GM21360 (cell line): ENCODE measurements around the gene DAP.
"Not testable (repeated sequence)": the region's sequence is repeated elsewhere in the genome, so short reads cannot be mapped to it uniquely, and the experiment has no call there.

Source experiments
- ATAC-seq: cut with Tn5 transposase; IDR thresholded peaks from one replicate; pipeline ENCODE4 v1.9.1; 2021; ENCODE audit warnings: mild to moderate bottlenecking, moderate library complexity; ENCODE audit not compliant: unreplicated experiment

DAP gene

GRCh38 chr5:10658265-10658664 lies 102.8 kb downstream of the DAP start:
- no peak for ATAC-seq

- no peak for ATAC-seq
Observed at GRCh38 chr5:10655972-10656830, 104.8 kb downstream of the DAP start.

GRCh38 chr5:10655161-10655971 lies 105.7 kb downstream of the DAP start:
- ATAC-seq: no peak

GRCh38 chr5:10654566-10654965 lies 106.5 kb downstream of the DAP start:
- ATAC-seq: no peak

- ATAC-seq: no peak
Observed at GRCh38 chr5:10653751-10654400, 107.2 kb downstream of the DAP start.

- no peak for ATAC-seq
Observed at GRCh38 chr5:10653043-10653442, 108.0 kb downstream of the DAP start.

GRCh38 chr5:10652606-10653005 lies 108.4 kb downstream of the DAP start:
- no peak for ATAC-seq

- no peak for ATAC-seq
Observed at GRCh38 chr5:10652151-10652550, 108.9 kb downstream of the DAP start.

- ATAC-seq: no peak
Observed at GRCh38 chr5:10649666-10650380, 111.2 kb downstream of the DAP start.

DNA sequence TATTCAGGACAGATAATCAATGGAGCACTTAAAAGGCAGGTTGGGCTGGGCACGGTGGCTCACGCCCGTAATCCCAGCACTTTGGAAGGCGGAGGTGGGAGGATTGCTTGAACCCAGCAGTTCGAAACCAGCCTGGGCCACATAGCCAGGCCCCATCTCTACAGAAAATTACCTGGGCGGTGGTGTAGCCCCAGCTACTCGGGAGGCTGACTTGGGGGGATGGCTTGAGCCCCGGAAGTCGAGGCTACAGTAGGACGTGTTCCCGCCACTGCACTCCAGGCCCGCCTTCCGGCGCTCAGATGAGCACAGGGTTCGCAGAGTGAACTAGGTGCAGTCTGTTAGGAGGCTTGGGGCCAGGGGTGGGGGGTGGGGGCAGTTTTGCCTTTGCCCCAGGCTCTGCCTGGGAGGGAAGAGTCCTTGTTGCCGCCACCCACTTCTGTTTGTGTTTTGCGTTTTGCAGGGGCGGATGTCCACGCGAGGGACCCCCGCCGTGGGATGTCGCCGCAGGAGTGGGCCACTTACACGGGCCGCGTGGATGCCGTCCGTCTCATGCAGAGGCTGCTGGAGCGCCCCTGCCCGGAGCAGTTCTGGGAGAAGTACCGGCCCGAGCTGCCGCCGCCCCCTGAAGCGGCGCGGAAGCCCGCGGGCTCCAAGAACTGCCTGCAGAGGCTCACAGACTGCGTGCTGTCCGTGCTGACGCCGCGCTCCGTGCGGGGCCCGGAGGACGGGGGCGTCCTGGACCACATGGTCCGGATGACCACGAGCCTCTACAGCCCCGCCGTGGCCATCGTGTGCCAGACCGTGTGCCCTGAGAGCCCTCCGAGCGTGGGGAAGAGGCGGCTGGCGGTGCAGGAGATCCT lies 112.0 kb downstream of the DAP start:
- no peak for ATAC-seq

GRCh38 chr5:10647640-10648039 lies 113.4 kb downstream of the DAP start:
- no peak for ATAC-seq

DNA sequence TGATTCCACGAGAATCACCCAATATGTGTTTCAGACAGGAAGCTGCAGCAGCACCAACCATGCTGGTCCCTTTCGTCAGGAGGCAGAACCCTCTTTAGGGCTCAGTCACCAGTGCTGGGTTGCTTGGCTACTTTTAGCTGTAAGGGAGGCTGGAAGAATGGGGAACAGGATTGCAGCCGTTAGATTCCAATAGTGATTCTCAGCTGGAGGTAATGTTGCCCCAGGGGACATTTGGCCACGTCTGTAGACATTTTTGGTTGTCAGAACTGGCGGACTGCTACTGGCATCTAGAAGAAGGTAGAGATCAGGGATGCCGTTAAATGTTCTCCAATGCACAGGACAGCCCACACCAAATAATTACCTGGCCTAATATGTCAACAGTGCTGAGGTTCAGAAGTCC lies 115.4 kb downstream of the DAP start:
- ATAC-seq: no peak

- ATAC-seq: no peak
Observed at GRCh38 chr5:10645146-10645545, 115.9 kb downstream of the DAP start.

DNA sequence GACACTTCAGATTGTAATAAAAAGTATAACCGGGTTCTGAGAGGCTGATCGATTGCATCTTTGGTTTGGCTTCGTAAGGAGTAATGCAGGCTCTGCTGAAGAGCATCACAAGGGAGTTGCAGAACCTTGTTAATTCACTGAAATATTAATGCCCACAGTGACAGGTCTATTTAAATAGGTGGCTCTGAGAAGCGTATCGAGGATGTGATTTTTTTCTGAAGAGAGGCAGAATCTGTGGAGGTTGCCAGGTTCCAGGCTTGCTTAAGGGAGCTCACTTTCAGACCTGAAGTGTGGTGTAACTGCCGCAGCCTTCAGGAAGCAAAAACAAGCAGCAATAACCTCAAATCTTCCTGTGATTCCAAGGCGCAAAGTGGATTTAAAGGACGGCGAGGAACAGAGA lies 116.8 kb downstream of the DAP start:
- ATAC-seq: no peak

GRCh38 chr5:10642367-10642766 lies 118.7 kb downstream of the DAP start:
- no peak for ATAC-seq

GRCh38 chr5:10639846-10640368 lies 121.1 kb downstream of the DAP start:
- no peak for ATAC-seq

DNA sequence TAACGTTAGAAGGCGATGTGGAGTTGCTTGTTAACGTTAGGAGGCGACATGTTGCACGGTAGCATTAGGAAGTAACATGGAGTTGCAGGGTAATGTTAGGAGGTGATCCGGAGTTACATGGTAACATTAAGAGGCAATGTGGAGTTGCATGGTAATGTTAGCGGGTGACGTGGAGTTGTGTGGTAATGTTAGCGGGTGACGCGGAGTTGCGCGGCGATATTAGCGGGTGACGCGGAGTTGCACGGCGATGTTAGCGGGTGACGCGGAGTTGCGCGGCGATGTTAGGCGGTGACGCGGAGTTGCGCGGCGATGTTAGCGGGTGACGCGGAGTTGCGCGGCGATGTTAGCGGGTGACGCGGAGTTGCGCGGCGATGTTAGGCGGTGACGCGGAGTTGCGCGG lies 122.3 kb downstream of the DAP start:
- ATAC-seq: not testable (repeated sequence)

- no peak for ATAC-seq
Observed at GRCh38 chr5:10637944-10638343, 123.1 kb downstream of the DAP start.

DNA sequence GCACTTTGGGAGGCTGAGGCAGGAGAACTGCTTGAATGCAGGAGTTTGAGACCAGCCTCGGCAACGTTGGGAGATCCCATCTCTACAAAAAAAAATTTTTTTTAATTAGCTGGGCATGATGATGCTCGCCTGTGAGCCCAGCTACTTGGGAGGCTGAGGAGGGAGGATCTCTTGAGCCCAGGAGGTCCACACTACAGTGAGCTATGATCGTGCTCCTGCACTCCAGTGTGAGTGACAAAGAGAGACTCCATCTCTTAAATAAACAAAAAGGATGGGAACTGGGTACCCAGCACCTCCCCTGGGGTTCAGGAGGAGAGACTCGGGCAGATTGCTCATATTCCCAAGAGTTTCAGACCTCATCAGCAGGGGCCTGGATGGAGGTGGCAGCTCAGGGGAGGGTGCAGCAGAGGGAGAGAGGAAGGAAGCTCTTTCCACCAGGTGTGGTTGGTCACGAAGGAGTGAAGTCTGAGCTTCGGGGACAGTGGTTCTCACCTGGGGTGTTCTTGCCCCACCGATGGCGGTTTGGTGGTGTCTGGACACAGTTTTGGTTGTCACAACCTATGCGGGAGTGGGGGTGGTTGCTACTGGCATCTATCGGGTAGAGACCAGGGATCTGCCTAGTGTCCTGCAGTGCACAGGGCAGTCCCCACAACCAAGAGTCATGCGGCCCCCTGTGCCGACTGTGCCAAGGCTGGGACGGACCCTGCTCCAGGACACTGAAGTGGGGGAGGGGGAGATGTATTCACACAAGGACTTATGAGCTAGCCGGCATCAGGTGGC lies 124.5 kb downstream of the DAP start:
- ATAC-seq: no peak
